Transverse colon (tissue), 3 donors: ENCODE data around the gene NEDD4L.

Experiments
- CTCF ChIP-seq, 5 experiments: fragments of 200-600 bp in 3 of 5; fragments of 450-650 bp in 2 of 5; sonication (generic) in 3 of 5; IDR thresholded peaks; 1 replicate in 2 of 5; 2 replicates in 3 of 5; pipeline ENCODE4 v1.5.1; 2016 to 2017; ENCODE audit warnings: antibody characterized with exemption in 5 of 5, inconsistent platforms in 3 of 5, mild to moderate bottlenecking in 2 of 5, moderate library complexity in 1 of 5
- POLR2A ChIP-seq: fragments of 450-650 bp; IDR thresholded peaks from one replicate; pipeline ENCODE4 v1.6.1; 2016; ENCODE audit warnings: antibody characterized with exemption, mild to moderate bottlenecking, moderate library complexity

GRCh38 chr18:58167073-58167472 is 123.0 kb downstream of the NEDD4L start:
- TF ChIP-seq POLR2A (no peak), CTCF (IDR thresholded peaks at IDR 0.05) (no peak)
